D721Med (cell line): ENCODE results near the gene CHD6.

Experiments
- DNase-seq: peaks from one replicate; pipeline ENCODE4 v3.0.0; 2011; ENCODE audit warnings: low spot score; ENCODE audit not compliant: insufficient read length
- FAIRE-seq: peaks from 2 replicates; lab custom pipeline; 2011; peaks lifted over from hg19 to GRCh38; lab: Jason Lieb, UNC
- TF ChIP-seq, protein P1 (sequence below): IDR thresholded peaks from 2 replicates; pipeline ENCODE4 v1.5.1; 2012; ENCODE audit warnings: mild to moderate bottlenecking, control low read depth; ENCODE audit not compliant: insufficient read depth; ENCODE audit errors: missing control alignments

CHD6 gene

DNA sequence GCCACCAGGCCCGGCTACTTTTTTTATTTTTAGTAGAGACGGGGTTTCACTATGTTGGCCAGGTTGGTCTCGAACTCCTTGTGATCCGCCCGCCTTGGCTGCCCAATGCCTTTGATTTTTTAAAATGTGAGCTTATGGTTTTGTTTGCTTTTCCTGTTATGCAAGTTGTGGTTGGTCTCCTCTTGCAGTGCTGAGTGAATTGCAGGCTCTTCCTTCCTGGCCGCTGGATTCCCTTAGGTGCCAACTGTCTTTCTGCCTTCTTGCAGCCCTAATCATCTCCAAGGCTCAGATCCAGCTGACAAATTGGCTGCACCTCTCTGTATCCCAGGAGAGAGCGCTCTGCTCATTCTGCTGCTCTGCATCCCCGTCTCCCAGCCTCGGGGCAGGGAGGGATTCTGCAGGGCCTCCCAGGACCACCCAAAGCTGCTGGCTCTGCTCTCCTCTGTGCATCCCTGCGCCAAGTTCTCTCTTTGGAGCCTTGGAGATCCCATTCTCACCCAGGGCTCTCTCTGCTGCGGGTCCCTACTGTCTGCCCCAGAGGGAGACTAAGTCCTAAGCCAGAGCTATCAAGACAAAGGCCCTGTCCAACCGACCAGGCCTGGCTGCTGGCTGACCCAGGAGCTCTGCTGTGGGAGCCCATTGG is 237.5 kb downstream of the CHD6 start:
- no peak for FAIRE-seq
- DNase-seq, result no peak
- TF ChIP-seq, protein P1, sequence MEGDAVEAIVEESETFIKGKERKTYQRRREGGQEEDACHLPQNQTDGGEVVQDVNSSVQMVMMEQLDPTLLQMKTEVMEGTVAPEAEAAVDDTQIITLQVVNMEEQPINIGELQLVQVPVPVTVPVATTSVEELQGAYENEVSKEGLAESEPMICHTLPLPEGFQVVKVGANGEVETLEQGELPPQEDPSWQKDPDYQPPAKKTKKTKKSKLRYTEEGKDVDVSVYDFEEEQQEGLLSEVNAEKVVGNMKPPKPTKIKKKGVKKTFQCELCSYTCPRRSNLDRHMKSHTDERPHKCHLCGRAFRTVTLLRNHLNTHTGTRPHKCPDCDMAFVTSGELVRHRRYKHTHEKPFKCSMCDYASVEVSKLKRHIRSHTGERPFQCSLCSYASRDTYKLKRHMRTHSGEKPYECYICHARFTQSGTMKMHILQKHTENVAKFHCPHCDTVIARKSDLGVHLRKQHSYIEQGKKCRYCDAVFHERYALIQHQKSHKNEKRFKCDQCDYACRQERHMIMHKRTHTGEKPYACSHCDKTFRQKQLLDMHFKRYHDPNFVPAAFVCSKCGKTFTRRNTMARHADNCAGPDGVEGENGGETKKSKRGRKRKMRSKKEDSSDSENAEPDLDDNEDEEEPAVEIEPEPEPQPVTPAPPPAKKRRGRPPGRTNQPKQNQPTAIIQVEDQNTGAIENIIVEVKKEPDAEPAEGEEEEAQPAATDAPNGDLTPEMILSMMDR, result no peak

DNA sequence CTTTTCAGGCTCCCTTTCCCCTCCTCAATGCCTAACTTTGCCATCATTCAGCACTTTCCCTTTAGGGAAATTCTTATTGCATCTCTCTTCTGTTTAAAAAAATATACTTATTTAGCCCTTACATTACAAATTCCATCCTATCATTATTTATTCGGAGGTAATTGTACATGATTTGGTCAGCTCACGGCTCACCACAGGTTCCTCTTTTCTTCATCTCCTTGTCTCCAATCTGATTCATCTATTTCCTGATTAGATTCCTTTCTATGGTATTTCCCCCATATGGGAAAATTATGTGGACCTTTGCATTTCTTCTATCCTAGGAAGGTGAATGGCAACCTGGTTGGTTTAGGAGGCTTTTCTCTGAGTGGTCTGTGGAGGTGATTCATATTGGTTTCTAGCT is 238.6 kb downstream of the CHD6 start:
- DNase-seq (no peak), FAIRE-seq (no peak)
- TF ChIP-seq, protein P1, result no peak

DNA sequence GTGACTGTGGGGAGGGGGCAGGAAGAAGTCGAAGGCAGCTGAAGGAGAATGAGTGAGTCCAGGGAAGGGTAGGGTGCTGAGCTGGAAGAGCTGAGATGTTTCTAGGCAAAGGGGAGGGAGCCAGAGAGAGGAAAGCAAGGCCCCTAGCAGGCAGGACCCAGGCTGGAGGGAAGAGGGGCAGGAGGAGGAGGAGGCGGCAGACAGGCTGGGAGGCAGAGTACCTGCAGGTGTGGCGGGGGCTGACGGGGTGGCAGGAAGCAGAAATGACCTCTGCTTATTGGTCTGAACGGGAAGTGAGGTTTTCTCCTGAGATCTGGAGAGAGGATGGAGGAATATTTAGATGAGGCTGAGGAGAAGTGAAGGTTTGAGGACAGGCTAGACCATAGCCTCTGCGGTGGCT is 240.9 kb downstream of the CHD6 start:
- FAIRE-seq, result no peak
- TF ChIP-seq, protein P1, result no peak
- DNase-seq, result no peak

GRCh38 chr20:41376349-41376748 is 241.8 kb downstream of the CHD6 start:
- FAIRE-seq (no peak), DNase-seq (no peak)
- TF ChIP-seq, protein P1, result no peak

DNA sequence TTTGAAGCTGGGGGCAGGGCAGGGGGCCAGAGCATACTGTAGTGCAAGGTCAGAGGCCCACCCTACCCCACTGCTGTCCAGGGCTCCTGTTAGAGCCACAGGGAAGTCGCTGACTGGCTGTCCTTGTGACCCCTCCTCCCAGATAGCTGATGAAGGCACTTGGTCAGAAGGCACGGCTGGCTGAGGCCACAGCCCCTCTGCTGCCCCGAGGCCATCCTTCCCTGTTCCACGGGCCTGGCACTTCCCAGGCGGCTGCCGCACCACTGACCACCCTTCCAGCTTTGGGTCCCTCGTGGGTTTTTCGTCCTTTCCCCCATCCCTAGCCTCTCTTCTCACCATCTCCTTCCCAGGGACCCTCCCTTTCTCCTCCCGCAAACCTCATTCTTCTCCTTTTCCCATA is 242.3 kb downstream of the CHD6 start:
- TF ChIP-seq, protein P1, result no peak
- DNase-seq, result no peak
- no peak for FAIRE-seq

- no peak for FAIRE-seq
- TF ChIP-seq, protein P1, result no peak
Observed at GRCh38 chr20:41373931-41374920, 244.0 kb downstream of the CHD6 start.

More at GRCh38 chr20:41373931-41374920, 244.0 kb downstream of the CHD6 start:
- no peak for DNase-seq
